Motor neuron (in vitro differentiated cells): ENCODE results near the gene MVP. TPM values are rescaled to one million over a fixed set of nuclear protein-coding genes. Genes with fewer than 3 reads are reported as not detected.
"Not testable (repeated sequence)": the region's sequence is repeated elsewhere in the genome, so short reads cannot be mapped to it uniquely, and the experiment has no call there.

Source experiments
- ATAC-seq, 8 experiments: fragments of 200-7000 bp; cut with Tn5 transposase; replicated peaks in 6 of 8; 2 replicates each; pipeline ENCODE4 v1.8.0; 2021; ENCODE audit warnings: mild to moderate bottlenecking in 8 of 8, moderate library complexity in 8 of 8
- H3K27ac ChIP-seq, 2 donors: fragments of 250-450 bp; sonication (Bioruptor Pico); 2 replicates each; pipeline ENCODE4 v1.9.0; 2021; ENCODE audit warnings: antibody characterized with exemption in 2 of 2, mild to moderate bottlenecking in 2 of 2, moderate library complexity in 1 of 2
- H3K4me1 ChIP-seq, 2 donors: fragments of 250-450 bp; sonication (Bioruptor Pico); replicated peaks in 1 of 2; 2 replicates each; pipeline ENCODE4 v1.6.1; 2021; ENCODE audit warnings: antibody characterized with exemption in 2 of 2, mild to moderate bottlenecking in 2 of 2, moderate library complexity in 1 of 2
- H3K4me3 ChIP-seq, 5 donors: fragments of 250-450 bp; sonication (Bioruptor Pico); 2 replicates each; pipeline ENCODE4 v1.9.0; 2021; ENCODE audit warnings: antibody characterized with exemption in 5 of 5, mild to moderate bottlenecking in 5 of 5, moderate library complexity in 4 of 5
- WGBS, 10 experiments: fragments of 450-650 bp; shearing (Covaris generic); methylation state at CpG; one replicate each; pipeline ENCODE4 v1.0.0; 2022; 5-methylcytosine and 5-hydroxymethylcytosine counted together
- in situ Hi-C, 9 experiments: fragments of 400-800 bp; cut with MboI; loops; one replicate each; pipeline ENCODE4 v1.15.0; 2021; ENCODE audit warnings: low sequenced_read_pairs in 9 of 9, low pct_unique_long_range_greater_than_20kb in 2 of 9; ENCODE audit not compliant: unreplicated experiment in 9 of 9
- total RNA-seq, 8 experiments: library from RNA; unstranded; fragments of 300-600 nt; gene quantifications; 2 replicates each; pipeline versions ENCODE4 v1.2.3 to v1.2.4, GENCODE V29; 2022

The MVP gene
- total RNA-seq, 8 experiments from 2014 or later = 3.2 to 179 (median 31.0) TPM

- H3K4me1 ChIP-seq = peaks cover 9 to 23% of the 10 kb centered on the region in 2 donors
- in situ Hi-C loops = loop anchor here in 4 of 9 experiments (25.0 kb wide), 2 partner anchors 91 to 191 kb away; partner anchors contain the start of genes C16orf92 (in 3 of the 4), DOC2A (in 3 of the 4) and ASPHD1 (in 1 of the 4)
- 0 to 100% (median 85%) methylated on average over 1 to 7 of the region's 7 CpGs; no CpG with 5 or more reads in 5 of the 10 experiments for WGBS, 10 experiments
- no peak overlapping the region for H3K27ac ChIP-seq
- ATAC-seq = peak in 2 of 8 experiments; percentile 19 to 37
- no peak overlapping the region for H3K4me3 ChIP-seq
Measured at GRCh38 chr16:29821643-29822115, 1.4 kb downstream of the MVP start.

- ATAC-seq = no peak
- in situ Hi-C loops = loop anchor here in 5 of 9 experiments (25.0 kb wide), 2 partner anchors 88 to 188 kb away; partner anchors contain the start of genes C16orf92 (in 4 of the 5), DOC2A (in 4 of the 5) and ASPHD1 (in 1 of the 5)
- no peak overlapping the region for H3K4me3 ChIP-seq
- peaks cover 2 to 16% of the 10 kb centered on the region in 2 donors for H3K4me1 ChIP-seq
- H3K27ac ChIP-seq = no peak overlapping the region
- 0 to 100% (median 90%) methylated on average over 1 to 4 of the region's 7 CpGs; no CpG with 5 or more reads in 2 of the 10 experiments for WGBS, 10 experiments
Measured at GRCh38 chr16:29824589-29825144, 4.4 kb downstream of the MVP start.

GRCh38 chr16:29825145-29826044, 5.1 kb downstream of the MVP start:
- 10 to 83% (median 55%) methylated on average over 1 to 3 of the region's 10 CpGs; no CpG with 5 or more reads in 2 of the 10 experiments for WGBS, 10 experiments
- peaks cover 2 to 10% of the 10 kb centered on the region in 2 donors for H3K4me1 ChIP-seq

GRCh38 chr16:29826342-29826695, 6.1 kb downstream of the MVP start:
- no peak for ATAC-seq
- 67 to 100% (median 89%) methylated on average over 1 to 8 of the region's 8 CpGs; no CpG with 5 or more reads in 6 of the 10 experiments for WGBS, 10 experiments
- Histone ChIP-seq H3K27ac (peak overlapping the region in 1 of 2 donors; percentile 58), H3K4me1 (peaks cover 2 to 8% of the 10 kb centered on the region in 2 donors), H3K4me3 (no peak overlapping the region)
- in situ Hi-C loops = loop anchor here in 1 of 9 experiments (25.0 kb wide), 1 partner anchor 186 kb away; the partner anchor contains the start of genes C16orf92 and DOC2A

More at GRCh38 chr16:29825145-29826044, 5.1 kb downstream of the MVP start:
- ATAC-seq = peak; percentile 11 to 82 (median 68)
- peak overlapping the region in 1 of 2 donors; percentile 58 for H3K27ac ChIP-seq
- H3K4me3 ChIP-seq = no peak overlapping the region
- in situ Hi-C loops = loop anchor here in 1 of 9 experiments (25.0 kb wide), 1 partner anchor 187 kb away; the partner anchor contains the start of genes C16orf92 and DOC2A

- H3K27ac ChIP-seq = no peak overlapping the region
- H3K4me3 ChIP-seq = no peak overlapping the region
- no peak for ATAC-seq
- in situ Hi-C loops = loop anchor here in 1 of 9 experiments (25.0 kb wide), 1 partner anchor 182 kb away; the partner anchor contains the start of genes C16orf92 and DOC2A
- WGBS, 10 experiments = 85 to 100% methylated on average over 2 to 8 of the region's 11 CpGs; no CpG with 5 or more reads in 8 of the 10 experiments
- H3K4me1 ChIP-seq = peaks cover 0 to 2% of the 10 kb centered on the region in 2 donors
Measured at GRCh38 chr16:29830774-29831173, 10.5 kb downstream of the MVP start.

- in situ Hi-C loops = loop anchor here in 1 of 9 experiments (25.0 kb wide), 1 partner anchor 181 kb away; the partner anchor contains the start of genes C16orf92 and DOC2A
- no peak overlapping the region for H3K4me3 ChIP-seq
- 67 to 100% (median 90%) methylated on average over 1 to 2 of the region's 2 CpGs; no CpG with 5 or more reads in 3 of the 10 experiments for WGBS, 10 experiments
- ATAC-seq = no peak
- H3K4me1 ChIP-seq = no peaks in the 10 kb centered on the region
- H3K27ac ChIP-seq = no peak overlapping the region
Measured at GRCh38 chr16:29831490-29831889, 11.2 kb downstream of the MVP start.

- in situ Hi-C loops = loop anchor here in 1 of 9 experiments (25.0 kb wide), 1 partner anchor 179 kb away; the partner anchor contains the start of genes C16orf92 and DOC2A
Measured at GRCh38 chr16:29833219-29833618, 13.0 kb downstream of the MVP start.

GRCh38 chr16:29834079-29834478, 13.8 kb downstream of the MVP start:
- WGBS, 10 experiments = 20 to 94% (median 71%) methylated on average over 1 to 3 of the region's 5 CpGs; no CpG with 5 or more reads in 7 of the 10 experiments
- ATAC-seq = no peak
- no peak overlapping the region for H3K4me3 ChIP-seq
- in situ Hi-C loops = loop anchor here in 1 of 9 experiments (25.0 kb wide), 1 partner anchor 178 kb away; the partner anchor contains the start of genes C16orf92 and DOC2A
- no peaks in the 10 kb centered on the region for H3K4me1 ChIP-seq
- no peak overlapping the region for H3K27ac ChIP-seq

More at GRCh38 chr16:29833219-29833618, 13.0 kb downstream of the MVP start:
- not testable (repeated sequence) for H3K4me3 ChIP-seq, ATAC-seq, H3K4me1 ChIP-seq, H3K27ac ChIP-seq
- 96 to 100% (median 100%) methylated on average over 1 to 3 of the region's 4 CpGs; no CpG with 5 or more reads in 7 of the 10 experiments for WGBS, 10 experiments

GRCh38 chr16:29835926-29836325, 15.7 kb downstream of the MVP start:
- 70 to 100% (median 100%) methylated on average over 1 to 3 of the region's 7 CpGs; no CpG with 5 or more reads in 2 of the 10 experiments for WGBS, 10 experiments
- H3K4me1 ChIP-seq = no peaks in the 10 kb centered on the region
- ATAC-seq = no peak
- no peak overlapping the region for H3K4me3 ChIP-seq
- H3K27ac ChIP-seq = no peak overlapping the region
- in situ Hi-C loops = loop anchor here in 1 of 9 experiments (25.0 kb wide), 1 partner anchor 176 kb away; the partner anchor contains the start of genes C16orf92 and DOC2A

GRCh38 chr16:29836623-29837022, 16.4 kb downstream of the MVP start:
- peak in 1 of 8 experiments; percentile 6 for ATAC-seq
- WGBS, 10 experiments = 66 to 100% (median 80%) methylated on average over 1 to 5 of the region's 15 CpGs; no CpG with 5 or more reads in 3 of the 10 experiments
- in situ Hi-C loops = loop anchor here in 1 of 9 experiments (25.0 kb wide), 1 partner anchor 176 kb away; the partner anchor contains the start of genes C16orf92 and DOC2A
- Histone ChIP-seq H3K27ac (no peak overlapping the region), H3K4me1 (no peaks in the 10 kb centered on the region), H3K4me3 (no peak overlapping the region)

- no peaks in the 10 kb centered on the region for H3K4me1 ChIP-seq
- H3K4me3 ChIP-seq = no peak overlapping the region
- in situ Hi-C loops = loop anchor here in 1 of 9 experiments (25.0 kb wide), 1 partner anchor 174 kb away; the partner anchor contains the start of genes C16orf92 and DOC2A
- no peak overlapping the region for H3K27ac ChIP-seq
- no peak for ATAC-seq
- WGBS, 10 experiments = 33 to 100% (median 83%) methylated on average over 1 to 5 of the region's 5 CpGs; no CpG with 5 or more reads in 3 of the 10 experiments
Measured at GRCh38 chr16:29837841-29838240, 17.6 kb downstream of the MVP start.

GRCh38 chr16:29839822-29840221, 19.6 kb downstream of the MVP start:
- in situ Hi-C loops = loop anchor here in 1 of 9 experiments (25.0 kb wide), 1 partner anchor 172 kb away; the partner anchor contains the start of genes C16orf92 and DOC2A
- Histone ChIP-seq H3K27ac (no peak overlapping the region), H3K4me1 (no peaks in the 10 kb centered on the region), H3K4me3 (no peak overlapping the region)
- ATAC-seq = no peak
- WGBS, 10 experiments = 40 to 100% (median 84%) methylated on average over 1 to 4 of the region's 6 CpGs; no CpG with 5 or more reads in 2 of the 10 experiments
